Measurements from ENCODE around the gene DLGAP1.

- no peak for TF ChIP-seq CREB1 (CRISPR knock-in tag; IDR thresholded peaks at IDR 0.05)
- TF ChIP-seq, protein P1, sequence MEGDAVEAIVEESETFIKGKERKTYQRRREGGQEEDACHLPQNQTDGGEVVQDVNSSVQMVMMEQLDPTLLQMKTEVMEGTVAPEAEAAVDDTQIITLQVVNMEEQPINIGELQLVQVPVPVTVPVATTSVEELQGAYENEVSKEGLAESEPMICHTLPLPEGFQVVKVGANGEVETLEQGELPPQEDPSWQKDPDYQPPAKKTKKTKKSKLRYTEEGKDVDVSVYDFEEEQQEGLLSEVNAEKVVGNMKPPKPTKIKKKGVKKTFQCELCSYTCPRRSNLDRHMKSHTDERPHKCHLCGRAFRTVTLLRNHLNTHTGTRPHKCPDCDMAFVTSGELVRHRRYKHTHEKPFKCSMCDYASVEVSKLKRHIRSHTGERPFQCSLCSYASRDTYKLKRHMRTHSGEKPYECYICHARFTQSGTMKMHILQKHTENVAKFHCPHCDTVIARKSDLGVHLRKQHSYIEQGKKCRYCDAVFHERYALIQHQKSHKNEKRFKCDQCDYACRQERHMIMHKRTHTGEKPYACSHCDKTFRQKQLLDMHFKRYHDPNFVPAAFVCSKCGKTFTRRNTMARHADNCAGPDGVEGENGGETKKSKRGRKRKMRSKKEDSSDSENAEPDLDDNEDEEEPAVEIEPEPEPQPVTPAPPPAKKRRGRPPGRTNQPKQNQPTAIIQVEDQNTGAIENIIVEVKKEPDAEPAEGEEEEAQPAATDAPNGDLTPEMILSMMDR (IDR thresholded peaks at IDR 0.05), result no peak
- peak; percentile 50; the same call in 1 of the 2 replicates for TF ChIP-seq ETV6 (CRISPR knock-in tag; IDR thresholded peaks at IDR 0.05)
- no peak for TF ChIP-seq USF2 (CRISPR knock-in tag; IDR thresholded peaks at IDR 0.05)
- no peak for TF ChIP-seq ATF1 (CRISPR knock-in tag; IDR thresholded peaks at IDR 0.05)
- TF ChIP-seq ATF3 (CRISPR knock-in tag; conservative IDR thresholded peaks at IDR 0.05), result no peak
- no peak for TF ChIP-seq CDX4 (CRISPR knock-in tag; IDR thresholded peaks at IDR 0.05; ENCODE audit: borderline replicate concordance)
- TF ChIP-seq, protein P2, sequence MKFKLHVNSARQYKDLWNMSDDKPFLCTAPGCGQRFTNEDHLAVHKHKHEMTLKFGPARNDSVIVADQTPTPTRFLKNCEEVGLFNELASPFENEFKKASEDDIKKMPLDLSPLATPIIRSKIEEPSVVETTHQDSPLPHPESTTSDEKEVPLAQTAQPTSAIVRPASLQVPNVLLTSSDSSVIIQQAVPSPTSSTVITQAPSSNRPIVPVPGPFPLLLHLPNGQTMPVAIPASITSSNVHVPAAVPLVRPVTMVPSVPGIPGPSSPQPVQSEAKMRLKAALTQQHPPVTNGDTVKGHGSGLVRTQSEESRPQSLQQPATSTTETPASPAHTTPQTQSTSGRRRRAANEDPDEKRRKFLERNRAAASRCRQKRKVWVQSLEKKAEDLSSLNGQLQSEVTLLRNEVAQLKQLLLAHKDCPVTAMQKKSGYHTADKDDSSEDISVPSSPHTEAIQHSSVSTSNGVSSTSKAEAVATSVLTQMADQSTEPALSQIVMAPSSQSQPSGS (CRISPR knock-in tag; IDR thresholded peaks at IDR 0.05; ENCODE audit: borderline replicate concordance, low read depth), result no peak
- no peak for TF ChIP-seq ELF4 (CRISPR knock-in tag; IDR thresholded peaks at IDR 0.05; ENCODE audit: low read depth)
- no peak for TF ChIP-seq TCF7 (CRISPR knock-in tag; IDR thresholded peaks at IDR 0.05; ENCODE audit: low read depth)
- TF ChIP-seq JUN (CRISPR knock-in tag; IDR thresholded peaks at IDR 0.05), result no peak
Measured at GRCh38 chr18:3451183-3451988, 1003.7 kb downstream of the DLGAP1 start.

All from WTC11 (cell line).